GM21423 (cell line): Measurements from ENCODE around the gene LCNL1.
"Not testable (repeated sequence)": the region's sequence is repeated elsewhere in the genome, so short reads cannot be mapped to it uniquely, and the experiment has no call there.

Experiments used
- ATAC-seq: cut with Tn5 transposase; IDR thresholded peaks from one replicate; pipeline ENCODE4 v1.9.1; 2021; ENCODE audit warnings: mild to moderate bottlenecking, moderate library complexity; ENCODE audit not compliant: unreplicated experiment

Gene LCNL1

GRCh38 chr9:137021979-137022661, 39.3 kb downstream of the LCNL1 start:
- no peak for ATAC-seq

GRCh38 chr9:137022662-137023008, 39.8 kb downstream of the LCNL1 start:
- ATAC-seq: no peak

- no peak for ATAC-seq
Measured at GRCh38 chr9:137023157-137023556, 40.4 kb downstream of the LCNL1 start.

- no peak for ATAC-seq
Measured at GRCh38 chr9:137023583-137023991, 40.8 kb downstream of the LCNL1 start.

GRCh38 chr9:137025517-137025966, 42.7 kb downstream of the LCNL1 start:
- no peak for ATAC-seq

- no peak for ATAC-seq
Measured at GRCh38 chr9:137026384-137026783, 43.6 kb downstream of the LCNL1 start.

GRCh38 chr9:137026828-137027227, 44.0 kb downstream of the LCNL1 start:
- ATAC-seq: no peak

- ATAC-seq: no peak
Measured at GRCh38 chr9:137027369-137028262, 44.8 kb downstream of the LCNL1 start, which contains the start of gene ABCA2. TSS of gene ABCA2 (minus strand) at chr9:137028237. CDS start at chr9:137028140, 97 bp downstream.

- no peak for ATAC-seq
Measured at GRCh38 chr9:137028263-137029057, 45.7 kb downstream of the LCNL1 start.

GRCh38 chr9:137029058-137029936, 46.5 kb downstream of the LCNL1 start:
- ATAC-seq: no peak

GRCh38 chr9:137030006-137030405, 47.2 kb downstream of the LCNL1 start:
- ATAC-seq: no peak

- ATAC-seq: no peak
Measured at GRCh38 chr9:137030538-137031527, 48.0 kb downstream of the LCNL1 start.

- ATAC-seq: no peak
Measured at GRCh38 chr9:137031904-137032640, 49.3 kb downstream of the LCNL1 start, which contains the start of gene FUT7. TSS of gene FUT7 (minus strand) at chr9:137032088. CDS start at chr9:137031991, 97 bp downstream.

- no peak for ATAC-seq
Measured at GRCh38 chr9:137032858-137033257, 50.1 kb downstream of the LCNL1 start.

- not testable (repeated sequence) for ATAC-seq
Measured at GRCh38 chr9:137033481-137033880, 50.7 kb downstream of the LCNL1 start.

GRCh38 chr9:137034039-137034708, 51.4 kb downstream of the LCNL1 start:
- ATAC-seq: peak; percentile 4

- peak; percentile 50 for ATAC-seq
Measured at GRCh38 chr9:137034709-137035506, 52.1 kb downstream of the LCNL1 start.
